ENCODE results near the gene TSPAN33.

GRCh38 chr7:129208667-129209066 lies 64.2 kb downstream of the TSPAN33 start:
- no peak for TF ChIP-seq CTCF (IDR thresholded peaks at IDR 0.05)
- no peak for TF ChIP-seq POLR2A (IDR thresholded peaks at IDR 0.05)
- no peak for TF ChIP-seq POLR2AphosphoS5 (IDR thresholded peaks at IDR 0.05)
- no peak for TF ChIP-seq EP300 (IDR thresholded peaks at IDR 0.05)
